Measurements from ENCODE around the gene HEATR9.

GRCh38 chr17:35855965-35856364 is 12.7 kb downstream of the HEATR9 start:
- no peak for TF ChIP-seq ZNF274 (IDR thresholded peaks at IDR 0.05; ENCODE audit: low read depth, low read length)
- TF ChIP-seq CTCF (IDR thresholded peaks at IDR 0.05 in 2 of 3, conservative IDR thresholded peaks at IDR 0.05 in 1 of 3; ENCODE audit: borderline replicate concordance in 1 of 3, insufficient read depth in 1 of 3, low read depth in 2 of 3, low read length in 2 of 3), result no peak
- no peak for TF ChIP-seq ZFX (IDR thresholded peaks at IDR 0.05)
- TF ChIP-seq CEBPB (IDR thresholded peaks at IDR 0.05; ENCODE audit: low read depth), result no peak
- no peak for TF ChIP-seq SRF (IDR thresholded peaks at IDR 0.05; ENCODE audit: low read depth)
- no peak for TF ChIP-seq POLR2AphosphoS5 (IDR thresholded peaks at IDR 0.05; ENCODE audit: low read depth, low read length)
- no peak for TF ChIP-seq ZBTB33 (IDR thresholded peaks at IDR 0.05; ENCODE audit: extremely low read depth, insufficient replicate concordance, low read length)
